Duodenal mucosa (tissue), 2 donors: ENCODE measurements around the gene ANKRD52.
A peak's percentile ranks its signal among the peaks of the same experiment; 100 is the strongest.
"Not testable (repeated sequence)": the region's sequence is repeated elsewhere in the genome, so short reads cannot be mapped to it uniquely, and the experiment has no call there.

Experiments used
- H3K27ac ChIP-seq: one replicate; pipeline ENCODE4 v1.7.0; 2013; ENCODE audit warnings: low read depth, low read length
- H3K27me3 ChIP-seq, 2 donors: one replicate each; pipeline ENCODE4 v1.7.0; 2013; ENCODE audit warnings: low read length in 2 of 2, control low read depth in 1 of 2; ENCODE audit not compliant: insufficient read depth in 2 of 2, control insufficient read depth in 1 of 2
- H3K36me3 ChIP-seq, 2 donors: one replicate each; pipeline ENCODE4 v1.7.0; 2013; ENCODE audit warnings: low read length in 2 of 2, control low read depth in 1 of 2; ENCODE audit not compliant: insufficient read depth in 2 of 2, control insufficient read depth in 1 of 2
- H3K4me1 ChIP-seq, 2 donors: one replicate each; pipeline ENCODE4 v1.7.0; 2013; ENCODE audit warnings: low read length in 2 of 2, control low read depth in 1 of 2; ENCODE audit not compliant: insufficient read depth in 2 of 2, control insufficient read depth in 1 of 2
- H3K4me3 ChIP-seq, 2 donors: one replicate each; pipeline ENCODE4 v1.7.0; 2013; ENCODE audit warnings: low read length in 2 of 2, low read depth in 1 of 2
- H3K9ac ChIP-seq, 2 donors: one replicate each; pipeline ENCODE4 v1.7.0; 2013; ENCODE audit warnings: low read length in 2 of 2, low read depth in 1 of 2
- H3K9me3 ChIP-seq, 2 donors: one replicate each; pipeline ENCODE4 v1.7.0; 2013; ENCODE audit warnings: low read length in 2 of 2, control low read depth in 1 of 2; ENCODE audit not compliant: control insufficient read depth in 1 of 2

The ANKRD52 gene

GRCh38 chr12:56274299-56274698, 16.1 kb upstream of the ANKRD52 start:
- Histone ChIP-seq H3K9ac (no peak overlapping the region), H3K9me3 (no peaks in the 10 kb centered on the region), H3K27ac (no peak overlapping the region), H3K27me3 (no peaks in the 10 kb centered on the region), H3K4me3 (no peak overlapping the region), H3K36me3 (peaks cover 22 to 74% of the 10 kb centered on the region in 2 donors), H3K4me1 (no peaks in the 10 kb centered on the region)

GRCh38 chr12:56272468-56272867, 14.3 kb upstream of the ANKRD52 start:
- not testable (repeated sequence) for H3K9me3 ChIP-seq, H3K27me3 ChIP-seq, H3K4me3 ChIP-seq, H3K9ac ChIP-seq, H3K4me1 ChIP-seq, H3K27ac ChIP-seq
- peaks cover 22 to 59% of the 10 kb centered on the region in 2 donors for H3K36me3 ChIP-seq

GRCh38 chr12:56271031-56271430, 12.8 kb upstream of the ANKRD52 start:
- Histone ChIP-seq H3K36me3 (peaks cover 21 to 56% of the 10 kb centered on the region in 2 donors), H3K4me3 (no peak overlapping the region), H3K9ac (no peak overlapping the region), H3K27me3 (no peaks in the 10 kb centered on the region), H3K9me3 (no peaks in the 10 kb centered on the region), H3K4me1 (peaks cover 6 to 15% of the 10 kb centered on the region in 2 donors), H3K27ac (no peak overlapping the region)

GRCh38 chr12:56267443-56268071, 9.4 kb upstream of the ANKRD52 start:
- Histone ChIP-seq H3K27me3 (no peaks in the 10 kb centered on the region), H3K9me3 (no peaks in the 10 kb centered on the region), H3K36me3 (peaks cover 0 to 23% of the 10 kb centered on the region in 2 donors), H3K4me3 (peak overlapping the region; percentile 82 to 87), H3K9ac (peak overlapping the region; percentile 33 to 91), H3K27ac (peak overlapping the region; percentile 91), H3K4me1 (peaks cover 6 to 15% of the 10 kb centered on the region in 2 donors)

- Histone ChIP-seq H3K27me3 (no peaks in the 10 kb centered on the region), H3K4me1 (peaks cover 6 to 15% of the 10 kb centered on the region in 2 donors), H3K27ac (peak within 1 kb of the TSS; percentile 91), H3K36me3 (peaks cover 0 to 18% of the 10 kb centered on the region in 2 donors), H3K9ac (peak within 1 kb of the TSS; percentile 69 to 91), H3K9me3 (no peaks in the 10 kb centered on the region), H3K4me3 (peak within 1 kb of the TSS; percentile 82 to 87)
Observed at GRCh38 chr12:56266693-56267442, 8.7 kb upstream of the ANKRD52 start, which contains the start of gene COQ10A. Gene COQ10A, plus strand, starts transcription at chr12:56266942. Its CDS starts 177 bp downstream, at chr12:56267119.

- Histone ChIP-seq H3K4me3 (peak overlapping the region; percentile 82 to 87), H3K9ac (peak overlapping the region; percentile 69 to 91), H3K4me1 (peaks cover 6 to 15% of the 10 kb centered on the region in 2 donors), H3K27ac (peak overlapping the region; percentile 91), H3K36me3 (peaks cover 0 to 12% of the 10 kb centered on the region in 2 donors)
- H3K9me3 ChIP-seq, H3K27me3 ChIP-seq: not testable (repeated sequence)
Observed at GRCh38 chr12:56266068-56266692, 8.0 kb upstream of the ANKRD52 start.

DNA sequence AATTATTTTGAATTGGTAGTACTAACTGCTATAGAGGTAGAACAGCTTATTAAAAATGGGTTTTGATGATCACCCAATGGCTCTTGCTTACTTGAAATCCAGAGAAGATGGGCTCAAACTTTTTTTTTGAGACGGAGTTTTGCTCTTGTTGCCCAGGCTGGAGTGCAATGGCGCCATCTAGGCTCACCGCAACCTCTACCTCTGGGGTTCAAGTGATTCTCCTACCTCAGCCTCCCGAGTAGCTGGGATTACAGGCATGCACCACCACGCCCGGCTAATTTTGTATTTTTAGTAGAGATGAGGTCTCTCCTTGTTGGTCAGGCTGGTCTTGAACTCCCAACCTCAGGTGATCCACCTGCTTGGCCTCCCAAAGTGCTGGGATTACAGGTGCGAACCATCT, 4.8 kb upstream of the ANKRD52 start:
- H3K9ac ChIP-seq, H3K4me3 ChIP-seq, H3K27ac ChIP-seq, H3K9me3 ChIP-seq, H3K27me3 ChIP-seq, H3K36me3 ChIP-seq: not testable (repeated sequence)
- H3K4me1 ChIP-seq: peaks cover 6 to 15% of the 10 kb centered on the region in 2 donors

DNA sequence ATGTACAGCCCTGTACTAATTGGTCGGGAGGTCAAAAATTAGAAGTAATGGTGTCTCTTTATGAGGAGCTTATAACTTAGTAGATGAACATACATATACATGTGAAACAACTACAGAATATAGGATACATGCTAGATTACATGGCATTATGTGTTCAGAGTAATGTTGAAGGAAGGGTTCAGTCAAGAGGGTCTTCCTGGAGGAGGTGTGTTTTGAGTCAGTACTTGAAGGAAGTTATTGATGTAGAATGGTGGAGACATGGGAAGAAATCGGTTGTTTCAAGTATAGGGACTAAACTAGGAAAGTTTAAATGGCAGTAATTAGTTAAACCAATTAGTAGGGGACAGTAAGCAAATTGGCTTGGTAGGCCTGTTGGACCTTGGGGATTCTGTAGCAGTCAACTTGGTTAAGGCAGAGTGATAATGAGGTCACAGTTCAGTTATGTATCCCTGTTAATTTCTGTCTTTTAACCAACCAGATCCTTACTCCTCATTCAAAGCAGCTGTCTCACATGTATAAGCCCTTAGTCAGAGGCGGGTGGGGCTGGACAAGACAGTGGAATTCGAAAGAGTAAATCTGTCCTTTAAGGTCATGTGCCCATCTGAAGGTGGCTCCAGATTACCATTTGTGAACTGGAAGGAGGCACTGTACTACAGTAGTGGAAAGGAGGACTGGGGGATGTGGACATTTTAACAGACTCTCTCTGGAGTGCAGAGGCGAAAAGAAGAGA, 3.5 kb upstream of the ANKRD52 start:
- Histone ChIP-seq H3K9me3 (no peaks in the 10 kb centered on the region), H3K9ac (no peak overlapping the region), H3K36me3 (peaks cover 0 to 6% of the 10 kb centered on the region in 2 donors), H3K4me1 (peaks cover 9 to 15% of the 10 kb centered on the region in 2 donors), H3K27ac (no peak overlapping the region), H3K4me3 (no peak overlapping the region), H3K27me3 (no peaks in the 10 kb centered on the region)

GRCh38 chr12:56260921-56261320, 2.7 kb upstream of the ANKRD52 start:
- peaks cover 4 to 11% of the 10 kb centered on the region in 2 donors for H3K36me3 ChIP-seq
- H3K27me3 ChIP-seq: no peaks in the 10 kb centered on the region
- H3K27ac ChIP-seq: no peak overlapping the region
- H3K4me1 ChIP-seq: peaks cover 12 to 15% of the 10 kb centered on the region in 2 donors
- no peak overlapping the region for H3K9ac ChIP-seq
- H3K4me3 ChIP-seq: no peak overlapping the region
- no peaks in the 10 kb centered on the region for H3K9me3 ChIP-seq
